AG09319 (cell line): ENCODE data around the gene SGIP1.
"Not testable (repeated sequence)": the region's sequence is repeated elsewhere in the genome, so short reads cannot be mapped to it uniquely, and the experiment has no call there.

Experiments
- DNase-seq: peaks from one replicate; pipeline ENCODE4 v3.0.0-alpha.2; 2010; ENCODE audit warnings: low read depth; ENCODE audit errors: extremely low read depth
- TF ChIP-seq, protein P1 (sequence below): IDR thresholded peaks from 2 replicates; pipeline ENCODE4 v1.5.1; 2011; ENCODE audit warnings: low read depth, mild to moderate bottlenecking, inconsistent platforms, low read length, moderate library complexity

SGIP1 gene

DNA sequence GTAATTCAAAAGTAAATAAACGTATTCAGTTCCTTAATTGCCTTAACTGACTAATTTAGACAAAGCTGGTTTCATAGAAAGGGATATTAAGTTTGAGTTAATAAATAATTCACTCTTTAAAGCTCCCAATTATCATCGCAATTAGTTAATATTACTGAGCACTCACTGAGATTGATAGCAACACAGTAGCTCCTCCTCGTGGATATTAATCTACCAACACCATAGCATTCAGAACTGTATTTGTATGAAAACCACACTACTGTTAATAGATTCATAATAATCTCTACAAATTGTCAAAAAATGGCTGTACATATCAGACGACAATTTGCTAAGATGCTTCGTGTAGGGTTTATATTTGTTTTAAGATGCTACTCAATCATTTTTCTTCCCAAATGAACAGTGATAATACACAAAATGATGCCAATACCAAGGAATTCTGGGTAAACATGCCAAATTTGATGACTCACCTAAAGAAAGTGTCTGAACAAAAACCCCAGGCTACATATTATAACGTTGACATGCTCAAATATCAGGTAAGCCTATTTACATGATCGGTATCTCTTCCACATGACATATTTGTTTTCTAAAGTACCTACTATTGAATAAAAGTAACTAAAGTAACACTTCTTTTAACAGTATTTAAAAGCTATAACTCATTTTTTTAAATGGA is 199.5 kb downstream of the SGIP1 start:
- DNase-seq = no peak
- TF ChIP-seq, protein P1, sequence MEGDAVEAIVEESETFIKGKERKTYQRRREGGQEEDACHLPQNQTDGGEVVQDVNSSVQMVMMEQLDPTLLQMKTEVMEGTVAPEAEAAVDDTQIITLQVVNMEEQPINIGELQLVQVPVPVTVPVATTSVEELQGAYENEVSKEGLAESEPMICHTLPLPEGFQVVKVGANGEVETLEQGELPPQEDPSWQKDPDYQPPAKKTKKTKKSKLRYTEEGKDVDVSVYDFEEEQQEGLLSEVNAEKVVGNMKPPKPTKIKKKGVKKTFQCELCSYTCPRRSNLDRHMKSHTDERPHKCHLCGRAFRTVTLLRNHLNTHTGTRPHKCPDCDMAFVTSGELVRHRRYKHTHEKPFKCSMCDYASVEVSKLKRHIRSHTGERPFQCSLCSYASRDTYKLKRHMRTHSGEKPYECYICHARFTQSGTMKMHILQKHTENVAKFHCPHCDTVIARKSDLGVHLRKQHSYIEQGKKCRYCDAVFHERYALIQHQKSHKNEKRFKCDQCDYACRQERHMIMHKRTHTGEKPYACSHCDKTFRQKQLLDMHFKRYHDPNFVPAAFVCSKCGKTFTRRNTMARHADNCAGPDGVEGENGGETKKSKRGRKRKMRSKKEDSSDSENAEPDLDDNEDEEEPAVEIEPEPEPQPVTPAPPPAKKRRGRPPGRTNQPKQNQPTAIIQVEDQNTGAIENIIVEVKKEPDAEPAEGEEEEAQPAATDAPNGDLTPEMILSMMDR = no peak

DNA sequence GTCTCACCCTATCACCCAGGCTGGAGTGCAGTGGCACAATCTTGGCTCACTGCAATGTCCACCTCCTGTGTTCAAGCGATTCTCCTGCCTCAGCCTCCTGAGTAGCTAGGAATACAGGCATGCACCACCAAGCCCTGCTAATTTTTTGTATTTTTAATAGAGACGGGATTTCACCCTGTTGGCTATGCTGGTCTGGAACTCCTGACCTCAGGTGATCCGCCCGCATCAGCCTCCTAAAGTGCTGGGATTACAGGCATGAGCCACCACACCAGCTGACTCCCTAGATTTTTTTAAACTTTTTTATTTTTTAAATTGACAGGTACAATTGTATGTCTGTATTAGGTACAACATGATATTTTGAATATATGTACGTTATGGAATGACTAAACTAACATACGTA is 200.6 kb downstream of the SGIP1 start:
- not testable (repeated sequence) for DNase-seq

DNA sequence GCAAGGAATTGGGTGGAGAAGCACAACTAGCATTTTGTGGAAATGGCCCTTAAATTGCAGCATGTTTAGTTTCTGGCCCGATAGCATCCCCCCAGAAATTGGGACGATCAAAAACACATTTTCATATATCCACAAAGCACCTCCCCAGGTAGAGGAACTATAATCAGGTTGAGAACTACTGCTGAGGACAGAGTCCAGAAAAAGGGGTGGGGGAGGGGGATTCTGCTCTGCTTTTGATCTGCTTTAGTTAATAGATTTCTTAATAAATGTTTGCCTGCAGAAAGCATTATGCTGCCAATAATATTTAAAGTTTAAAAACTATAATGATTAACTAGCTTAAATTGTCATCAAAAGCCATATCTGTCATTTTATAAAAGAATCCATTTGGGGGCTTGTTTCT is 203.9 kb downstream of the SGIP1 start:
- no peak for DNase-seq
- TF ChIP-seq, protein P1 = no peak

DNA sequence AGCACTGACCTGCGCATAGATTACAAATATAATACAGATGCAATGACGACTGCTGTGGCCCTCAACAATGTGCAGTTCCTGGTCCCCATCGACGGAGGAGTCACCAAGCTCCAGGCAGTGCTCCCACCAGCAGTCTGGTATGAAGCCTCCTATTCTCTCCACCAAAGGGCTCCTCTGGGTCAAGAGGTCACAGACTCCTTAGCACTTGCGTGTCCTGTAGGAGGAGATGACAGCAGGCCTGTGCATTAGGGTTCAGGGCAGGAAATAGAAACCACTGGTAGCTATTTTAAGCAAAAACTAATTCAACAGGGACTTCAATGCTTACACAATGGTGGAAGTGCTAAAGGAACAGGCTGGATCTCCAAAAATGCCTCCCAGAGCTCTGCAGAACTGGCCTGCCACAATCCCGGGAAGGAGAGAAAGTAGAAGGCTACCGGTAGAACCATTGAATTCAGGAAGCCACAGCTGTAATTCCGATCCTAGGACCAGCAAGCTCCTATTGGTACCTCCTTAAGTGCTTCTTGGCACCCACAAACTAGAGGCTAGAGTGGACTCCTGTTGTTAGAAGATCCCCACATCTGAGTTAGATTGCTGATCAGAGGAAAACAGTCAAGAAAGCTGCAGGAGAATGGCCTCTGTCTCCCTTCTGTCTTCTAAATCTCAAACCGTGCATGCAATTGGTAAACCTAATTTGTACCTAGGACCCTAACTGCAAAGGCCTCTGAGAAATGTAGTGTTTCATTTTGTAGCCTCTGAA is 205.6 kb downstream of the SGIP1 start:
- TF ChIP-seq, protein P1 = no peak

DNA sequence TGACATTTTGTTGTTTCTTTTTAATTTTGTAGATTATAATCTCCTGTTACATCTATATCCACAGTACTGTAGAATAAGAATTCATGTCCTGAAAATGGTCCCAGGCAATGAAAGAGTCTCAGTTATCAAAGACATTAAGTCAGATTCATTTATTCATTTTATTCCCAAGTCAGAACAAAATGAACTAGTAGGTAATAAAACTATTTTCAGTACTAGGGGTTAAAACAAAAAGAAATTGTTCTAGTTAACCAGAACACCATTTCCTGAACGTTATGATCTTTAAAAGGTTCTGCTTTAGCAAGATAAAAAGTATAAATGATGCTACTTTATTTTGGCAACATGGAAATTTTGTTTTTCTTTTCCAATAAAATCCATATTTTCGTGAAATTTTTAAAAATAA is 211.5 kb downstream of the SGIP1 start:
- no peak for DNase-seq
- TF ChIP-seq, protein P1 = no peak

More for the DNA sequence above, 205.6 kb downstream of the SGIP1 start:
- no peak for DNase-seq

DNA sequence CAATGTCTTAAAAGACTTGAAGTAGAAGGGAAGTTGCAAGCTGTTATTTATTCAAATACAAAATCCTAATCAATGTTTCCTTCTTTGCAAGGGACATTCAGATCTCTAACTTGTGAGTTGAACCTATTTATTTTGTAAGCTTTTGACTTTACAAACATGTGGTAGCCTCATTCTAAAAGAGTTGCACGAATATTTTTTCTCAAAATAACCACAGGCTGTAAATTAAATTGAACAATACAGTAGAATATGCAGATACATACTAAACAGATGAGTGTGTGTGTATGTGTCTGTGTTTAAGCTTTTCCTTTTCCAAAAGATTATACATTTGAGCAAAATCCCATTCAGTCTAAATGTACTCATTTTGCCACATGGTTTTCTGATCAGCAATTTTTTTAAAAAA is 213.5 kb downstream of the SGIP1 start:
- TF ChIP-seq, protein P1 = no peak
- no peak for DNase-seq

DNA sequence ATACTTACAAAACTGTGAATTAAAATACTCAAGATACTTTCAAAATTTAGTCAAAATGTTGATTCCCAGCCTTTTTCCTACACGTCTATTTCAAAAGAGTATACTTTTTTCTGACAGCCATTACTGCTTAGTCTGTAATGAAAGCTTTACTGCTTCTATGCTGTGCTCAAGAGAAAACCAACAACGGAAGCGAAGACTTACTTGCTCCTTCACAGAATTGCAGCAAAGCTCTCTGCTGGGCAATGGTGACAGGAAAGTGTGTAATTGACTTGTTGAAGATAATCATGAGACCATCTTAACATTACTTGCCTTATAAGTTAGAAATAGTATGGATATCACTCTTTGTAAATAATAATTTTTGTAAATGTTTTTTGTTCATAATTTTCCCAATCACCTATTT is 216.6 kb downstream of the SGIP1 start:
- no peak for DNase-seq
- TF ChIP-seq, protein P1 = no peak
